ENCODE data around the gene MYMX. TPM values are rescaled to one million over a fixed set of nuclear protein-coding genes. Genes with fewer than 3 reads are reported as not detected.
A peak's percentile ranks its signal among the peaks of the same experiment; 100 is the strongest.

Gene MYMX
- total RNA-seq, 4 donors from 2014 or later, result 0.95 TPM; not detected in 3

GRCh38 chr6:44264154-44265006, 47.7 kb downstream of the MYMX start:
- peaks cover 0 to 4% (median 0%) of the 10 kb centered on the region in 4 donors for H3K36me3 ChIP-seq
- no peak for TF ChIP-seq POLR2AphosphoS5 (IDR thresholded peaks at IDR 0.05)
- TF ChIP-seq EP300 (IDR thresholded peaks at IDR 0.05; ENCODE audit: low read depth), result no peak
- TF ChIP-seq POLR2A (IDR thresholded peaks at IDR 0.05), result no peak
- no peak for TF ChIP-seq CTCF (IDR thresholded peaks at IDR 0.05)
- 0 to 4% methylated on average over 2 to 13 of the region's 13 CpGs for whole genome bisulfite sequencing, 2 donors (ENCODE audit: low coverage in 1 of 2)
- H3K9me3 ChIP-seq, result no peaks in the 10 kb centered on the region
- H3K27me3 ChIP-seq, result peaks cover 13% of the 10 kb centered on the region
- H3K4me3 ChIP-seq, result peak overlapping the region; percentile 36 to 81 (median 76)
- in situ Hi-C loops (cut with MboI; ENCODE audit: low pct_ligation_motif_present in 1 of 4, low pct_unique_long_range_greater_than_20kb in 1 of 4, low sequenced_read_pairs in 3 of 4) (loop anchor here in 1 of 4 donors (10.0 kb wide), 1 partner anchor 70 kb away; no protein-coding TSS in a partner anchor), intact Hi-C loops (cut with DNase I; ENCODE audit: low total_unique reads) (no loop called here)
- peak overlapping the region; percentile 80 to 90 (median 86) for H3K27ac ChIP-seq
- DNase-seq, result peak; percentile 72
- peaks cover 16 to 36% (median 26%) of the 10 kb centered on the region in 4 donors for H3K4me1 ChIP-seq

GRCh38 chr6:44265007-44265721, 48.4 kb downstream of the MYMX start, which contains the start of gene NFKBIE:
Gene NFKBIE, minus strand, starts transcription at chr6:44265551. Its CDS starts 205 bp downstream, at chr6:44265346.
- intact Hi-C loops (cut with DNase I; ENCODE audit: low total_unique reads) (no loop called here), in situ Hi-C loops (cut with MboI; ENCODE audit: low pct_ligation_motif_present in 1 of 4, low pct_unique_long_range_greater_than_20kb in 1 of 4, low sequenced_read_pairs in 3 of 4) (loop anchor here in 1 of 4 donors (10.0 kb wide), 1 partner anchor 70 kb away; no protein-coding TSS in a partner anchor)
- peak within 1 kb of the TSS; percentile 36 to 81 (median 76) for H3K4me3 ChIP-seq
- peak within 1 kb of the TSS; percentile 80 to 90 (median 86) for H3K27ac ChIP-seq
- peak; percentile 96 for DNase-seq
- H3K36me3 ChIP-seq, result no peaks in the 10 kb centered on the region
- WGBS, 2 donors (ENCODE audit: low coverage in 1 of 2), result 0 to 2% methylated on average over 3 to 54 of the region's 72 CpGs
- TF ChIP-seq POLR2AphosphoS5 (IDR thresholded peaks at IDR 0.05), result peak; percentile 83 to 90 (median 84)
- peak; percentile 57 for TF ChIP-seq POLR2A (IDR thresholded peaks at IDR 0.05)
- no peak for TF ChIP-seq EP300 (IDR thresholded peaks at IDR 0.05; ENCODE audit: low read depth)
- TF ChIP-seq CTCF (IDR thresholded peaks at IDR 0.05), result peak in 2 of 5 experiments; percentile 10 to 15
- no peaks in the 10 kb centered on the region for H3K9me3 ChIP-seq
- H3K27me3 ChIP-seq, result peaks cover 21% of the 10 kb centered on the region
- H3K4me1 ChIP-seq, result peaks cover 16 to 39% (median 27%) of the 10 kb centered on the region in 4 donors

- 14 to 61% methylated on average over 5 to 17 of the region's 17 CpGs for WGBS, 2 donors (ENCODE audit: low coverage in 1 of 2)
- no peak for DNase-seq
- Histone ChIP-seq H3K4me1 (peaks cover 16 to 43% (median 31%) of the 10 kb centered on the region in 4 donors), H3K27me3 (peaks cover 26% of the 10 kb centered on the region), H3K36me3 (no peaks in the 10 kb centered on the region), H3K27ac (peak overlapping the region; percentile 80 to 90 (median 86)), H3K9me3 (no peaks in the 10 kb centered on the region), H3K4me3 (peak overlapping the region in 3 of 4 donors; percentile 74 to 81 (median 78))
- no peak for TF ChIP-seq POLR2A (IDR thresholded peaks at IDR 0.05)
- TF ChIP-seq CTCF (IDR thresholded peaks at IDR 0.05), result no peak
- no peak for TF ChIP-seq EP300 (IDR thresholded peaks at IDR 0.05; ENCODE audit: low read depth)
- no peak for TF ChIP-seq POLR2AphosphoS5 (IDR thresholded peaks at IDR 0.05)
- intact Hi-C loops (cut with DNase I; ENCODE audit: low total_unique reads) (no loop called here), in situ Hi-C loops (cut with MboI; ENCODE audit: low pct_ligation_motif_present in 1 of 4, low pct_unique_long_range_greater_than_20kb in 1 of 4, low sequenced_read_pairs in 3 of 4) (loop anchor here in 1 of 4 donors (10.0 kb wide), 1 partner anchor 69 kb away; no protein-coding TSS in a partner anchor)
Observed at GRCh38 chr6:44265722-44266233, 49.1 kb downstream of the MYMX start.
